RWPE2 (cell line): ENCODE data around the gene MLIP.

ENCODE experiments used
- ATAC-seq: fragments of 200-7000 bp; cut with Tn5 transposase; 3 replicates; pipeline ENCODE4 v1.9.1; 2021; ENCODE audit warnings: low read depth
- DNase-seq: peaks from one replicate; pipeline ENCODE4 v3.0.0-alpha.2; 2020; ENCODE audit warnings: low spot score
- H3K27ac ChIP-seq: fragments of 450-650 bp; 2 replicates; pipeline ENCODE4 v1.5.1; 2017; ENCODE audit warnings: mild to moderate bottlenecking; ENCODE audit not compliant: poor library complexity, severe bottlenecking
- H3K27me3 ChIP-seq: fragments of 250-450 bp; sonication (Bioruptor Pico); 2 replicates; pipeline ENCODE4 v1.5.1; 2021; ENCODE audit warnings: mild to moderate bottlenecking, moderate library complexity; ENCODE audit not compliant: insufficient read depth, poor library complexity, severe bottlenecking
- H3K36me3 ChIP-seq: fragments of 250-450 bp; sonication (Bioruptor Pico); 2 replicates; pipeline ENCODE4 v1.5.1; 2020; ENCODE audit warnings: low read depth, mild to moderate bottlenecking, moderate library complexity
- H3K4me1 ChIP-seq: fragments of 250-450 bp; sonication (Bioruptor Pico); 2 replicates; pipeline ENCODE4 v1.5.1; 2021; ENCODE audit warnings: mild to moderate bottlenecking, moderate library complexity; ENCODE audit not compliant: insufficient read depth, poor library complexity, severe bottlenecking
- H3K4me3 ChIP-seq: fragments of 250-450 bp; sonication (Bioruptor Pico); 2 replicates; pipeline ENCODE4 v1.5.1; 2021; ENCODE audit warnings: mild to moderate bottlenecking, moderate library complexity; ENCODE audit not compliant: severe bottlenecking
- H3K9me3 ChIP-seq: fragments of 250-450 bp; sonication (Bioruptor Pico); 2 replicates; pipeline ENCODE4 v1.5.1; 2021; ENCODE audit warnings: mild to moderate bottlenecking, moderate library complexity; ENCODE audit not compliant: severe bottlenecking
- CTCF ChIP-seq: fragments of 450-650 bp; IDR thresholded peaks from one replicate; pipeline ENCODE4 v1.5.1; 2017; ENCODE audit warnings: mild to moderate bottlenecking, moderate library complexity; ENCODE audit not compliant: poor library complexity, severe bottlenecking

Gene MLIP

GRCh38 chr6:54262971-54263370 is 151.7 kb downstream of the MLIP start:
- no peaks in the 10 kb centered on the region for H3K36me3 ChIP-seq
- no peak for ATAC-seq
- no peak overlapping the region for H3K27ac ChIP-seq
- no peak for TF ChIP-seq CTCF
- H3K27me3 ChIP-seq, result no peaks in the 10 kb centered on the region
- no peaks in the 10 kb centered on the region for H3K4me1 ChIP-seq
- H3K9me3 ChIP-seq, result no peaks in the 10 kb centered on the region
- H3K4me3 ChIP-seq, result no peak overlapping the region
- no peak for DNase-seq

GRCh38 chr6:54264581-54265272 is 153.5 kb downstream of the MLIP start:
- Histone ChIP-seq H3K9me3 (no peaks in the 10 kb centered on the region), H3K4me3 (no peak overlapping the region), H3K36me3 (no peaks in the 10 kb centered on the region), H3K27me3 (no peaks in the 10 kb centered on the region), H3K27ac (no peak overlapping the region), H3K4me1 (no peaks in the 10 kb centered on the region)
- ATAC-seq (no peak), DNase-seq (no peak)
- no peak for TF ChIP-seq CTCF

GRCh38 chr6:54266400-54266923 is 155.2 kb downstream of the MLIP start:
- H3K27ac ChIP-seq, result no peak overlapping the region
- no peak for TF ChIP-seq CTCF
- H3K27me3 ChIP-seq, result no peaks in the 10 kb centered on the region
- no peak for DNase-seq
- no peaks in the 10 kb centered on the region for H3K4me1 ChIP-seq
- H3K4me3 ChIP-seq, result no peak overlapping the region
- no peaks in the 10 kb centered on the region for H3K9me3 ChIP-seq
- H3K36me3 ChIP-seq, result no peaks in the 10 kb centered on the region
- no peak for ATAC-seq

- H3K4me1 ChIP-seq, result no peaks in the 10 kb centered on the region
- TF ChIP-seq CTCF, result peak; percentile 76
- DNase-seq (no peak), ATAC-seq (peak; percentile 38; the same call in 1 of the 3 replicates)
- no peaks in the 10 kb centered on the region for H3K27me3 ChIP-seq
- no peak overlapping the region for H3K27ac ChIP-seq
- no peaks in the 10 kb centered on the region for H3K36me3 ChIP-seq
- no peak overlapping the region for H3K4me3 ChIP-seq
- no peaks in the 10 kb centered on the region for H3K9me3 ChIP-seq
These were observed 156.6 kb downstream of the MLIP start for GRCh38 chr6:54267798-54268197.

GRCh38 chr6:54273214-54273820 is 162.1 kb downstream of the MLIP start:
- no peak for DNase-seq
- H3K4me3 ChIP-seq, result no peak overlapping the region
- no peaks in the 10 kb centered on the region for H3K36me3 ChIP-seq
- H3K27ac ChIP-seq, result no peak overlapping the region
- no peak for TF ChIP-seq CTCF
- H3K27me3 ChIP-seq, result no peaks in the 10 kb centered on the region
- no peak for ATAC-seq
- H3K4me1 ChIP-seq, result no peaks in the 10 kb centered on the region
- H3K9me3 ChIP-seq, result no peaks in the 10 kb centered on the region
